GM18519 (cell line): Measurements from ENCODE around the gene ARHGEF6.

Source experiments
- ATAC-seq: cut with Tn5 transposase; IDR thresholded peaks from one replicate; pipeline ENCODE4 v1.9.1; 2021; ENCODE audit warnings: mild to moderate bottlenecking, moderate library complexity; ENCODE audit not compliant: unreplicated experiment, low FRiP score

Gene ARHGEF6

GRCh38 chrX:136697156-136697555, 83.6 kb downstream of the ARHGEF6 start:
- no peak for ATAC-seq

DNA sequence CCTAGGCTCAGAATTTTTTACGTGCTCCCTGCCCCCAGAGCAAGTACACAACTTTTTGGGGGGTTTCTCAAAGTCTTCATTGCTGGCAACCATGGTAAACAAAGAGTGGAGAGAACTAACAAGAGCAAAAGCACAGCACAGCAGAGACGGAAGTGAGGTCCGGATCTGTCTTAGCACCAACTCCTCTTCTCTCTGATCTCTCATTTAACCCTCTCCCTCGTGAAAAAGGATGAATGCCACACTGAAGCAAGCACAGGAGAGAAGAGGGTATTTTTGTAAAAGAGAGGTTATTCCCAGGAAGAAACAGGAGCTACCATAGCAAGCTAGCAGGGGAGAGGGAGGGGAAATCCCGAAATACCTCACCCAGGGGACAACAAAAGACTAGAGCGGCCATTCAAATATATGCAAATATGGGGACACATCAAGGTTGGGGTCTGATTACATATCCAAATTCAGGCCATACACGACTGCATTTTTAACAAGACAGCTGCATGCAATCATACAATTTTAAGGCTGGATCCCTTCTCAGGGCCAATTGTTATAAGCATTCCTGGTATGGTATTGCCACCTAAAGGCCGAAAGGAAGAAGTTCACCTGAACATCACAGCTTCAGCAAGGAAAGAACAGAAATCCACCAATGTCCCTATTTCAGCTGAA, 86.2 kb downstream of the ARHGEF6 start:
- peak; percentile 63 for ATAC-seq

GRCh38 chrX:136692271-136692670, 88.5 kb downstream of the ARHGEF6 start:
- no peak for ATAC-seq

- ATAC-seq, result no peak
These were observed 89.5 kb downstream of the ARHGEF6 start for GRCh38 chrX:136691028-136691809.

- ATAC-seq, result no peak
These were observed 91.3 kb downstream of the ARHGEF6 start for GRCh38 chrX:136689436-136689835.

- ATAC-seq, result no peak
These were observed 93.3 kb downstream of the ARHGEF6 start for GRCh38 chrX:136687457-136687856.

DNA sequence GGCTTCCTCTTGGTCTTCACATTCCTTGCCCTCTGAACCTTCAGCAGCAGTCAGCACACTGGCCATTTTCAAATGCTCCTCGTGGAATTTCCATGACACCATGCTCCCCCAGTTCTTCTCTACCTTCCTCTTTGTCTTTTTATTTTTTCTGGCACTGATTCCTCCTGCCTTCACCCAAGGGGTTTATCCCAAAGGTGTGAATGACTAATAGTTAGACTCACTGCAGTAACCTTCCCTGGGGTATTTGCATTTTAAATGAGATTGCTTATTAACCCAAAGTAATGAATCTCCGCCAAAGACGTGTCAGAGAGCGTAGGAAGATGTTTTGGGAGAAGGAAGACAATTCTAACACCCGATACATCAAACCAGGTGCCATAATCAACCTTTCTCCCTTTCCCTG, 96.6 kb downstream of the ARHGEF6 start:
- no peak for ATAC-seq

GRCh38 chrX:136679531-136679930, 101.2 kb downstream of the ARHGEF6 start:
- ATAC-seq, result no peak

GRCh38 chrX:136674270-136674985, 106.3 kb downstream of the ARHGEF6 start:
- ATAC-seq, result no peak

DNA sequence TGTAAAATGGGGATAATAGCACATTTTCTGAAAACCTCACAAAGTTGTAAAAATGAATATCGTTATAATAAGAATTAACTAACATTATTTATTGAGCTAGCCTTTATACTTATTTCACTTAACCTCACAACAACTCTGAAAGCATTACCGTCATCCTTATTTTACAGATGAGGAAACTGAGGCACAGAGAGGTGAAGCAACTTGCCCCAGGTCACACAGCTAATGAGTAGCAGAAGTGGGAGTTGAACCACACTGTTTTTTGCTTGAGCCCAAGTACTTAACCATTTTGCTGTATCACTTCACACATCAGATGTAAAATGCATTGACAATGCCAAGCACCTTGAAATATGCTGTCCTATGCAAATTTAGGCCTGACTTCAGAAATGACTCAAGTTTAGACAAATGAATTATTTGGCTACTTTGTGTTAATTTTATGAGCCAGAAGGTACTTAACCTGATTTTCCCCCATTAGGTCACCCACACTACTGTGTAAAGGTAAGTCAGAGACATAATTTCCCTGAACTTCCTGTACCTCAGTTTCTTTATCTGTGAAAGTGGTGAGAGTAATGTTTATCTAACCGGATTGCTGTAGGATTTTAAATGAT, 109.6 kb downstream of the ARHGEF6 start:
- no peak for ATAC-seq

DNA sequence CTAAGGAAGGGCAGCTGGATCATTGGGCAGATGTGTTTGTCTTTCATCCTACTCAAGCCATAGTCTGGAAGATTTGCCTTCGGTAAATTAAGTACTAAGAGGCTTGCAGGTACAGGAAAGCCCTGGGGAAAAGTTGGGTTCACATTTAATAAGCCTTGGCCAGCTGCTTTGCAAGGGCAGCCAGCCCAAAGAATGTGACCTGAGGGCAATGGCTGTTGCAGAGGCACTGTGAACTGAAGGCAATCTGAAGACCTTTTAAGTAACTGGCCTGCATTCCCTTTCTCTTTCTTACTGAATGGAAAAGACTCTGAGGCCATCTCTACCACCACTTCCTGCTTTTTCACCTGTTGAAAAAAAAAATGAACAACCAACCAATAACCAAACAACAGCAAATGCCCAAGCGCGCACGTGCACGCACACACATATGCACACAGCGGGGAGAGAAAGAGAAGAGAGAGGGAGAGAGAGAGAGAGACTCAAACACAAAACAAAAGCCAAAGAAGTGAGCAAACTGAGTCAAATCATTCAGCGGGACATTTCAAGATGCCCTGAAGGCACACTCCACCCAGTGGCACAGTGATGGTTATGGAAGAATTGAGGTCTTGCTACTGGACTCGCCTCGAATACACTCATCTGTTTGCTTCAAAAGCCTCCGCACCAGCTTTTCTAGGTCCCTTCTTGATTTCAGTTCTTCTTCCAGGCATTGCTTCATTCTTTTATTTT, 113.1 kb downstream of the ARHGEF6 start:
- no peak for ATAC-seq

GRCh38 chrX:136666088-136666487, 114.6 kb downstream of the ARHGEF6 start:
- peak; percentile 50 for ATAC-seq

- ATAC-seq, result peak; percentile 45
These were observed 115.4 kb downstream of the ARHGEF6 start for GRCh38 chrX:136665258-136665900.

- no peak for ATAC-seq
These were observed 117.8 kb downstream of the ARHGEF6 start for GRCh38 chrX:136662976-136663375.

DNA sequence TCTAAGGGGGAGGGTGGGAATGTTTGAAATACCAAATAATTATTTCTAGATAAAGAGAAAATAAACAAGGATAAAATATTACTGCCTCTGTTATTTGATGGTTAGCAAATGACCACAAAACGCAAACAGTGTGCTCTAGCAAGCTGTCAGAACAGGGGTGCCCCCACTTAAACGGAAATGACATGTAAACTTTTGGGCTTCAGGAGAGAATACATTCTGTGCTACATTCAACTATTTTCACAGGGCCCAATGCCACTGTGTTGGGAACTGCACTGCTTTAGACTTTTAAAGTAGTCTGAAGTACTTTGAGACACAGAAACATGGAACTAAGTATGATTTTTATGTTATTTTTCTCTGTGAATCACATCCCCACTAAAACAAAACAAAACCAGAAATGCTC, 118.6 kb downstream of the ARHGEF6 start:
- ATAC-seq, result no peak

DNA sequence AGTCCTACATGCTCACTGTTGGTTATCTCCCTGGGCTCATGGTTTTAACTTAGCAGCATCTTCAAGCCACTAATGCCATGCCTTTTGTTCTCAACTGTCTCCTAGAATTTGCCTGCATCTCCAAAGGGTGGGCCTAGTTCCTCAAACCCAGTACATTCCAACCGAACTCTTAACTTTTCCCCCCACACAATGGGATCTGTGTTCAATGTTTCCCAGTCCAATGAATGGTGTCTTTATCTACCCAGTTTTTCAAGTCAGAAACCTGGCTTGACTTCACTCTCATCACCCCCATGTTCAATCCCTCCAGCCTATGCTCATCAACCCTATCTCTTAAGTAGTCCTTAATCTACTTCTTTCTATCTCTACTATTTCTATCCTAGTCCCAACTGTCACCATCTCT, 119.8 kb downstream of the ARHGEF6 start:
- ATAC-seq, result no peak

GRCh38 chrX:136659174-136659573, 121.6 kb downstream of the ARHGEF6 start:
- ATAC-seq, result no peak

GRCh38 chrX:136658151-136658550, 122.6 kb downstream of the ARHGEF6 start:
- no peak for ATAC-seq

DNA sequence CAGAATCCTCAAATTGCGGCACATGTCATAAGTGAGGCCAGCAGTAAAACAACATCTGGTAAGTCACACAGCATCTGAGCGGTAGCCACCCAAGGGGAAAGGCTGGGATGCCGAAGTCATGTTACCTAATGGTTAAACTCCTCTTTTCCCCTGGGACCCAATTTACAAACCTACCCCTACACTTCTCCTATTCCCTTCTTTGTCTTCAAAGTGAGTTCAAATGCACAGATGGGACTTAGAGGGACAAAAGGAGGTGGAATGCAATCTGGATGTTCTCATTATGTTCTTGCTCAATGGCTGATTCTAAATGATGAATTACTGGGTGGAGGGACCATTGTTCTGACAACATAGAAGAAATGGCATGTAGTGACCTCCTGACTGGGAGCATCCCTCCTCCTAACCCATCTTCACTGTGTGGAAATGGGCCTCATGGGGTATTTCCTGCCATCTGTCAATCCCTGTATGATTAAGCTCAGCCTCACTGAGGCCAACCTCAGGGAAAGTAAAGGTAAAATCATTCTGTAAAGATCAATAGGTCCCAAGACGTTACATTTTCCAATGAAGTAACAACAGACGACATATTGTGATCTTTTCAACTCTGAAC, 124.3 kb downstream of the ARHGEF6 start:
- no peak for ATAC-seq
